ENCODE data around the gene CLCA1.

CLCA1 gene

GRCh38 chr1:86466109-86466844 lies 2.5 kb upstream of the CLCA1 start:
- H3K4me1 ChIP-seq, result no peaks in the 10 kb centered on the region
- H3K27me3 ChIP-seq, result no peaks in the 10 kb centered on the region
- DNase-seq, result no peak
- H3K36me3 ChIP-seq, result no peaks in the 10 kb centered on the region
- no peak for TF ChIP-seq CTCF (IDR thresholded peaks at IDR 0.05; ENCODE audit: low read depth, low read length)
- H3K4me3 ChIP-seq (ENCODE audit: low read depth, low read length), result no peak overlapping the region
- H3K9me3 ChIP-seq, result no peaks in the 10 kb centered on the region

GRCh38 chr1:86466986-86467385 lies 1.7 kb upstream of the CLCA1 start:
- DNase-seq, result no peak

GRCh38 chr1:86470859-86471258 lies 2.1 kb downstream of the CLCA1 start:
- DNase-seq, result no peak
- no peak for TF ChIP-seq CTCF (IDR thresholded peaks at IDR 0.05; ENCODE audit: low read depth, low read length)
- Histone ChIP-seq H3K4me1 (no peaks in the 10 kb centered on the region), H3K27me3 (0 out of 2 replicates have a peak, but pooled peaks cover 7% of the 10 kb centered on the region), H3K4me3 (ENCODE audit: low read depth, low read length) (no peak overlapping the region), H3K9me3 (no peaks in the 10 kb centered on the region), H3K36me3 (no peaks in the 10 kb centered on the region)

More at GRCh38 chr1:86466986-86467385, 1.7 kb upstream of the CLCA1 start:
- no peaks in the 10 kb centered on the region for H3K4me1 ChIP-seq
- TF ChIP-seq CTCF (IDR thresholded peaks at IDR 0.05; ENCODE audit: low read depth, low read length), result no peak
- H3K4me3 ChIP-seq (ENCODE audit: low read depth, low read length), result no peak overlapping the region
- H3K36me3 ChIP-seq, result no peaks in the 10 kb centered on the region
- H3K27me3 ChIP-seq, result no peaks in the 10 kb centered on the region
- H3K9me3 ChIP-seq, result no peaks in the 10 kb centered on the region

- Histone ChIP-seq H3K9me3 (no peaks in the 10 kb centered on the region), H3K4me1 (no peaks in the 10 kb centered on the region), H3K4me3 (ENCODE audit: low read depth, low read length) (no peak overlapping the region), H3K27me3 (0 out of 2 replicates have a peak, but pooled peaks cover 7% of the 10 kb centered on the region), H3K36me3 (no peaks in the 10 kb centered on the region)
- DNase-seq, result no peak
- TF ChIP-seq CTCF (IDR thresholded peaks at IDR 0.05; ENCODE audit: low read depth, low read length), result no peak
These were observed 2.6 kb downstream of the CLCA1 start for GRCh38 chr1:86471291-86471690.

- Histone ChIP-seq H3K36me3 (no peaks in the 10 kb centered on the region), H3K4me3 (ENCODE audit: low read depth, low read length) (no peak overlapping the region), H3K9me3 (no peaks in the 10 kb centered on the region), H3K27me3 (0 out of 2 replicates have a peak, but pooled peaks cover 7% of the 10 kb centered on the region), H3K4me1 (no peaks in the 10 kb centered on the region)
- TF ChIP-seq CTCF (IDR thresholded peaks at IDR 0.05; ENCODE audit: low read depth, low read length), result no peak
- no peak for DNase-seq
These were observed 3.4 kb downstream of the CLCA1 start for GRCh38 chr1:86472152-86472551.

GRCh38 chr1:86472767-86473166 lies 4.0 kb downstream of the CLCA1 start:
- H3K4me3 ChIP-seq (ENCODE audit: low read depth, low read length), result no peak overlapping the region
- H3K9me3 ChIP-seq, result no peaks in the 10 kb centered on the region
- no peaks in the 10 kb centered on the region for H3K4me1 ChIP-seq
- DNase-seq, result no peak
- TF ChIP-seq CTCF (IDR thresholded peaks at IDR 0.05; ENCODE audit: low read depth, low read length), result no peak
- 0 out of 2 replicates have a peak, but pooled peaks cover 7% of the 10 kb centered on the region for H3K27me3 ChIP-seq
- no peaks in the 10 kb centered on the region for H3K36me3 ChIP-seq

Data from BE2C (cell line).